Right cardiac atrium (tissue), 5 donors: ENCODE measurements around the gene LSAMP. TPM values are rescaled to one million over a fixed set of nuclear protein-coding genes. Genes with fewer than 3 reads are reported as not detected.
A peak's percentile ranks its signal among the peaks of the same experiment; 100 is the strongest.

Experiments used
- ATAC-seq, 2 donors: fragments of 200-7000 bp; cut with Tn5 transposase; one replicate each; pipeline versions ENCODE4 v1.8.0 to v1.9.1; 2020; ENCODE audit warnings: moderate library complexity in 2 of 2, mild to moderate bottlenecking in 1 of 2
- DNase-seq, 3 donors: peaks; one replicate each; pipeline ENCODE4 v3.0.0-alpha.2; 2020
- H3K27ac ChIP-seq: one replicate; pipeline ENCODE4 v1.5.1; 2013; ENCODE audit warnings: mild to moderate bottlenecking, low read length, control low read depth, moderate library complexity
- H3K27me3 ChIP-seq: one replicate; pipeline ENCODE4 v1.6.1; 2013; ENCODE audit not compliant: control insufficient read depth, insufficient read depth
- H3K4me1 ChIP-seq: one replicate; pipeline ENCODE4 v1.6.1; 2013; ENCODE audit warnings: low read length; ENCODE audit not compliant: control insufficient read depth, insufficient read depth
- H3K4me3 ChIP-seq: one replicate; pipeline ENCODE4 v1.5.1; 2013; ENCODE audit warnings: low read length, control low read depth
- H3K9me3 ChIP-seq: one replicate; pipeline ENCODE4 v1.6.1; 2013; ENCODE audit warnings: low read length; ENCODE audit not compliant: control insufficient read depth
- WGBS: extraction: QIAGEN DNeasy Blood & Tissue Kit; methylation state at CpG from one replicate; pipeline ENCODE4 v1.1.7; 2013; 5-methylcytosine and 5-hydroxymethylcytosine counted together
- intact Hi-C, 4 donors: fragments of 100-400 bp; cut with DNase I; formaldehyde crosslinking; loops; one replicate each; pipeline versions ENCODE4 v1.11.0 to v1.14.0; 2022 to 2023
- polyA plus RNA-seq: library from polyadenylated mRNA; stranded (reverse); fragments of 200-250 nt; gene quantifications from one replicate; pipeline ENCODE4 v1.2.3, GENCODE V29; 2013
- total RNA-seq, 4 donors: library from RNA; stranded (reverse); fragmentation: NEBNext Ultra II Directional; extraction: Animal tissue kit (Norgen Biotek cat#: 25700); gene quantifications; one replicate each; pipeline ENCODE4 v1.2.1, GENCODE V29; 2021
- donor health status: healthy with polysubstance abuse.
- donor health status: DM: no; HTN: yes; CAD: no.
- donor health status: DM: no; HTN: no; CAD: no.
- donor health status: DM: no; HTN: yes; CAD: no; lungs with severe emphysema.
- donor health status: DM: yes; HTN: yes; CAD: no.

The LSAMP gene
- total and polyA plus RNA-seq, 5 donors: 1.4 to 6.2 (median 3.7) TPM

GRCh38 chr3:115832265-115832664, 613.0 kb downstream of the LSAMP start:
- Histone ChIP-seq H3K9me3 (no peaks in the 10 kb centered on the region), H3K27ac (no peak overlapping the region), H3K27me3 (no peaks in the 10 kb centered on the region), H3K4me3 (no peak overlapping the region), H3K4me1 (no peaks in the 10 kb centered on the region)
- intact Hi-C loops: no loop called here
- DNase-seq: no peak
- ATAC-seq: no peak
- 82% methylated on average over 3 of the region's 3 CpGs for WGBS

GRCh38 chr3:115831864-115832263, 613.4 kb downstream of the LSAMP start:
- ATAC-seq (no peak), DNase-seq (no peak)
- H3K27ac ChIP-seq: no peak overlapping the region
- no peak overlapping the region for H3K4me3 ChIP-seq
- H3K9me3 ChIP-seq: no peaks in the 10 kb centered on the region
- no peaks in the 10 kb centered on the region for H3K4me1 ChIP-seq
- intact Hi-C loops: no loop called here
- 83% methylated on average over 1 of the region's 1 CpG for WGBS
- no peaks in the 10 kb centered on the region for H3K27me3 ChIP-seq

- H3K4me3 ChIP-seq: no peak overlapping the region
- no peaks in the 10 kb centered on the region for H3K4me1 ChIP-seq
- H3K9me3 ChIP-seq: no peaks in the 10 kb centered on the region
- intact Hi-C loops: no loop called here
- no peak for ATAC-seq
- DNase-seq: no peak
- WGBS: 78% methylated on average over 6 of the region's 6 CpGs
- no peaks in the 10 kb centered on the region for H3K27me3 ChIP-seq
- H3K27ac ChIP-seq: no peak overlapping the region
These were observed 614.4 kb downstream of the LSAMP start for GRCh38 chr3:115830764-115831395.

GRCh38 chr3:115828401-115828800, 616.9 kb downstream of the LSAMP start:
- Histone ChIP-seq H3K9me3 (no peaks in the 10 kb centered on the region), H3K4me1 (no peaks in the 10 kb centered on the region), H3K4me3 (no peak overlapping the region), H3K27ac (no peak overlapping the region), H3K27me3 (no peaks in the 10 kb centered on the region)
- 28% methylated on average over 3 of the region's 3 CpGs for WGBS
- ATAC-seq (no peak), DNase-seq (no peak)
- intact Hi-C loops: no loop called here

- ATAC-seq (no peak), DNase-seq (no peak)
- Histone ChIP-seq H3K27ac (no peak overlapping the region), H3K27me3 (no peaks in the 10 kb centered on the region), H3K9me3 (no peaks in the 10 kb centered on the region), H3K4me3 (no peak overlapping the region), H3K4me1 (no peaks in the 10 kb centered on the region)
- intact Hi-C loops: no loop called here
- whole genome bisulfite sequencing: 86% methylated on average over 2 of the region's 2 CpGs
These were observed 617.8 kb downstream of the LSAMP start for GRCh38 chr3:115827495-115827894.

- Histone ChIP-seq H3K27me3 (no peaks in the 10 kb centered on the region), H3K4me1 (no peaks in the 10 kb centered on the region), H3K27ac (no peak overlapping the region), H3K9me3 (no peaks in the 10 kb centered on the region), H3K4me3 (no peak overlapping the region)
- intact Hi-C loops: no loop called here
- ATAC-seq (no peak), DNase-seq (no peak)
- 49% methylated on average over 2 of the region's 2 CpGs for WGBS
These were observed 620.2 kb downstream of the LSAMP start for GRCh38 chr3:115825046-115825445.

GRCh38 chr3:115823083-115823482, 622.2 kb downstream of the LSAMP start:
- DNase-seq (no peak), ATAC-seq (no peak)
- H3K4me3 ChIP-seq: no peak overlapping the region
- no peak overlapping the region for H3K27ac ChIP-seq
- no peaks in the 10 kb centered on the region for H3K9me3 ChIP-seq
- intact Hi-C loops: no loop called here
- WGBS: 97% methylated on average over 2 of the region's 2 CpGs
- no peaks in the 10 kb centered on the region for H3K27me3 ChIP-seq
- no peaks in the 10 kb centered on the region for H3K4me1 ChIP-seq

GRCh38 chr3:115822579-115822978, 622.7 kb downstream of the LSAMP start:
- no peak overlapping the region for H3K27ac ChIP-seq
- no peaks in the 10 kb centered on the region for H3K27me3 ChIP-seq
- H3K4me1 ChIP-seq: no peaks in the 10 kb centered on the region
- intact Hi-C loops: no loop called here
- ATAC-seq (no peak), DNase-seq (no peak)
- no peak overlapping the region for H3K4me3 ChIP-seq
- no peaks in the 10 kb centered on the region for H3K9me3 ChIP-seq
- 95% methylated on average over 3 of the region's 3 CpGs for WGBS

GRCh38 chr3:115819785-115820384, 625.4 kb downstream of the LSAMP start:
- WGBS: 55% methylated on average over 6 of the region's 6 CpGs
- H3K4me3 ChIP-seq: no peak overlapping the region
- peak; percentile 78 to 82 for ATAC-seq
- no peaks in the 10 kb centered on the region for H3K4me1 ChIP-seq
- DNase-seq: peak; percentile 59 to 82 (median 61)
- no peaks in the 10 kb centered on the region for H3K27me3 ChIP-seq
- H3K27ac ChIP-seq: no peak overlapping the region
- no peaks in the 10 kb centered on the region for H3K9me3 ChIP-seq
- intact Hi-C loops: no loop called here

GRCh38 chr3:115814778-115815380, 630.4 kb downstream of the LSAMP start:
- intact Hi-C loops: no loop called here
- Histone ChIP-seq H3K4me3 (no peak overlapping the region), H3K27ac (no peak overlapping the region), H3K9me3 (no peaks in the 10 kb centered on the region), H3K4me1 (no peaks in the 10 kb centered on the region), H3K27me3 (no peaks in the 10 kb centered on the region)
- DNase-seq: peak; percentile 54 to 86 (median 75)
- WGBS: 19% methylated on average over 8 of the region's 8 CpGs
- ATAC-seq: peak; percentile 74 to 77

GRCh38 chr3:115814006-115814405, 631.3 kb downstream of the LSAMP start:
- intact Hi-C loops: no loop called here
- DNase-seq: no peak
- Histone ChIP-seq H3K27ac (no peak overlapping the region), H3K4me1 (no peaks in the 10 kb centered on the region), H3K4me3 (no peak overlapping the region), H3K9me3 (no peaks in the 10 kb centered on the region), H3K27me3 (no peaks in the 10 kb centered on the region)
- no peak for ATAC-seq
